Lung (tissue), 12 donors: Measurements from ENCODE around the gene ZNF654. TPM values are rescaled to one million over a fixed set of nuclear protein-coding genes. Genes with fewer than 3 reads are reported as not detected.

Source experiments
- ATAC-seq: fragments of 200-7000 bp; cut with Tn5 transposase; one replicate; pipeline ENCODE4 v1.9.1; 2020; ENCODE audit warnings: moderate number of reproducible peaks; ENCODE audit not compliant: insufficient read depth, low FRiP score
- DNase-seq, 3 donors: peaks; one replicate each; pipeline ENCODE4 v3.0.0-alpha.2; 2013 to 2017
- H3K27ac ChIP-seq, 2 donors: one replicate each; pipeline ENCODE4 v1.5.1; 2013; ENCODE audit warnings: mild to moderate bottlenecking in 2 of 2, moderate library complexity in 2 of 2, control low read depth in 1 of 2, inconsistent platforms in 1 of 2, low read depth in 1 of 2, low read length in 1 of 2
- H3K27me3 ChIP-seq, 3 donors: one replicate each; pipeline ENCODE4 v1.5.1; 2013; ENCODE audit warnings: low read length in 2 of 3; ENCODE audit not compliant: control insufficient read depth in 3 of 3, insufficient read depth in 3 of 3
- H3K36me3 ChIP-seq, 4 donors: one replicate each; pipeline ENCODE4 v1.5.1; 2013; ENCODE audit warnings: low read length in 4 of 4, mild to moderate bottlenecking in 1 of 4, moderate library complexity in 1 of 4; ENCODE audit not compliant: control insufficient read depth in 4 of 4, insufficient read depth in 4 of 4
- H3K4me1 ChIP-seq, 5 donors: one replicate each; pipeline ENCODE4 v1.5.1; 2013; ENCODE audit warnings: low read length in 5 of 5, mild to moderate bottlenecking in 2 of 5, moderate library complexity in 1 of 5; ENCODE audit not compliant: control insufficient read depth in 5 of 5, insufficient read depth in 5 of 5
- H3K4me3 ChIP-seq: one replicate; pipeline ENCODE4 v1.5.1; 2013; ENCODE audit warnings: mild to moderate bottlenecking, control low read depth, moderate library complexity
- H3K9ac ChIP-seq, 2 donors: one replicate each; pipeline ENCODE4 v1.5.1; 2013; ENCODE audit warnings: low read length in 2 of 2, control low read depth in 1 of 2; ENCODE audit not compliant: insufficient read depth in 1 of 2
- H3K9me3 ChIP-seq, 4 donors: one replicate each; pipeline ENCODE4 v1.5.1; 2013; ENCODE audit warnings: low read length in 3 of 4, mild to moderate bottlenecking in 1 of 4, moderate library complexity in 1 of 4; ENCODE audit not compliant: control insufficient read depth in 4 of 4, insufficient read depth in 3 of 4
- CTCF ChIP-seq: IDR thresholded peaks from 2 replicates; pipeline ENCODE4 v1.5.1; 2012; ENCODE audit warnings: mild to moderate bottlenecking; ENCODE audit errors: control extremely low read depth, extremely low read depth
- WGBS, 2 donors: extraction: QIAGEN DNeasy Blood & Tissue Kit; methylation state at CpG; one replicate each; pipeline ENCODE4 v1.1.7; 2013; 5-methylcytosine and 5-hydroxymethylcytosine counted together
- polyA plus RNA-seq, 2 donors: library from polyadenylated mRNA; stranded (reverse); fragments of 200-250 nt; gene quantifications; one replicate each; pipeline ENCODE4 v1.2.1, GENCODE V29; 2013
- total RNA-seq, 2 donors: library from RNA; depleted of rRNA in 1 of 2; stranded (reverse); fragments of >200 nt in 1 of 2; gene quantifications; one replicate each; pipeline ENCODE4 v1.2.1, GENCODE V29; 2014 to 2021
- donor health status: control.
- donor health status: control.
- donor health status: Bipolar disorder and iron deficiency.
- donor health status: healthy.
- donor health status: DM: yes; HTN: yes; CAD: no.

ZNF654 gene
- total and polyA plus RNA-seq, 4 donors = 3.1 to 35.4 (median 7.4) TPM

- H3K9ac ChIP-seq = no peak overlapping the region
- no peak for TF ChIP-seq CTCF
- H3K27ac ChIP-seq = no peak overlapping the region
- no peak for DNase-seq
- peaks cover 0 to 3% (median 0%) of the 10 kb centered on the region in 5 donors for H3K4me1 ChIP-seq
- no peak overlapping the region for H3K4me3 ChIP-seq
- H3K9me3 ChIP-seq = no peaks in the 10 kb centered on the region
- peak; percentile 34 for ATAC-seq
- H3K36me3 ChIP-seq = peaks cover 0 to 13% (median 6%) of the 10 kb centered on the region in 4 donors
- H3K27me3 ChIP-seq = no peaks in the 10 kb centered on the region
These were observed 33.2 kb downstream of the ZNF654 start for GRCh38 chr3:88092270-88092669.

GRCh38 chr3:88093266-88093665 lies 34.2 kb downstream of the ZNF654 start:
- H3K4me1 ChIP-seq = peaks cover 0 to 3% (median 0%) of the 10 kb centered on the region in 5 donors
- H3K9ac ChIP-seq = no peak overlapping the region
- WGBS, 2 donors = 76 to 85% methylated on average over 1 of the region's 1 CpG
- H3K4me3 ChIP-seq = no peak overlapping the region
- peaks cover 0 to 8% (median 3%) of the 10 kb centered on the region in 4 donors for H3K36me3 ChIP-seq
- ATAC-seq = no peak
- no peak for TF ChIP-seq CTCF
- peak in 1 of 3 donors; percentile 3 for DNase-seq
- H3K9me3 ChIP-seq = no peaks in the 10 kb centered on the region
- no peaks in the 10 kb centered on the region for H3K27me3 ChIP-seq
- no peak overlapping the region for H3K27ac ChIP-seq

GRCh38 chr3:88101142-88101541 lies 42.1 kb downstream of the ZNF654 start:
- Histone ChIP-seq H3K4me1 (peaks cover 0 to 3% (median 0%) of the 10 kb centered on the region in 5 donors), H3K4me3 (no peak overlapping the region), H3K36me3 (peaks cover 0 to 2% (median under 1%) of the 10 kb centered on the region in 4 donors), H3K27me3 (no peaks in the 10 kb centered on the region), H3K27ac (no peak overlapping the region), H3K9ac (no peak overlapping the region), H3K9me3 (peaks cover 0 to 3% (median 0%) of the 10 kb centered on the region in 4 donors)
- no peak for ATAC-seq
- WGBS, 2 donors = 97 to 100% methylated on average over 1 of the region's 1 CpG
- DNase-seq = no peak
- no peak for TF ChIP-seq CTCF

- peaks cover 0 to 2% (median under 1%) of the 10 kb centered on the region in 4 donors for H3K36me3 ChIP-seq
- peaks cover 0 to 3% (median 0%) of the 10 kb centered on the region in 4 donors for H3K9me3 ChIP-seq
- ATAC-seq = no peak
- H3K4me1 ChIP-seq = peaks cover 0 to 3% (median 0%) of the 10 kb centered on the region in 5 donors
- DNase-seq = no peak
- TF ChIP-seq CTCF = no peak
- no peaks in the 10 kb centered on the region for H3K27me3 ChIP-seq
- no peak overlapping the region for H3K4me3 ChIP-seq
- H3K9ac ChIP-seq = no peak overlapping the region
- no peak overlapping the region for H3K27ac ChIP-seq
These were observed 46.3 kb downstream of the ZNF654 start for GRCh38 chr3:88105325-88105724.
